Measurements from ENCODE around the gene SPECC1L.
A peak's percentile ranks its signal among the peaks of the same experiment; 100 is the strongest.
"Not testable (repeated sequence)": the region's sequence is repeated elsewhere in the genome, so short reads cannot be mapped to it uniquely, and the experiment has no call there.

SPECC1L gene

GRCh38 chr22:24266495-24266894, 4.1 kb upstream of the SPECC1L start:
- not testable (repeated sequence) for H3K27me3 ChIP-seq (ENCODE audit: low read depth, low read length); H3K9me3 ChIP-seq (ENCODE audit: control insufficient read depth in 1 of 2, low read length in 2 of 2); H3K4me3 ChIP-seq (ENCODE audit: low read depth in 1 of 2, low read length in 2 of 2); H3K36me3 ChIP-seq (ENCODE audit: control insufficient read depth in 1 of 2, insufficient read depth in 2 of 2, low read length in 2 of 2); H3K4me1 ChIP-seq (ENCODE audit: control insufficient read depth in 1 of 2, insufficient read depth in 2 of 2, low read length in 2 of 2); H3K27ac ChIP-seq (ENCODE audit: low read length)

- peak overlapping the region; percentile 76 to 90 for H3K4me3 ChIP-seq (ENCODE audit: low read depth in 1 of 2, low read length in 2 of 2)
- H3K27me3 ChIP-seq (ENCODE audit: low read depth, low read length), result no peaks in the 10 kb centered on the region
- H3K4me1 ChIP-seq (ENCODE audit: control insufficient read depth in 1 of 2, insufficient read depth in 2 of 2, low read length in 2 of 2), result peaks cover 0 to 21% of the 10 kb centered on the region in 2 donors
Observed at GRCh38 chr22:24271386-24271854, 789 bp downstream of the SPECC1L start.

GRCh38 chr22:24273031-24273430, 2.4 kb downstream of the SPECC1L start:
- not testable (repeated sequence) for H3K4me3 ChIP-seq (ENCODE audit: low read depth in 1 of 2, low read length in 2 of 2); H3K27me3 ChIP-seq (ENCODE audit: low read depth, low read length); H3K27ac ChIP-seq (ENCODE audit: low read length); H3K36me3 ChIP-seq (ENCODE audit: control insufficient read depth in 1 of 2, insufficient read depth in 2 of 2, low read length in 2 of 2); H3K9me3 ChIP-seq (ENCODE audit: control insufficient read depth in 1 of 2, low read length in 2 of 2)
- H3K4me1 ChIP-seq (ENCODE audit: control insufficient read depth in 1 of 2, insufficient read depth in 2 of 2, low read length in 2 of 2), result peaks cover 0 to 21% of the 10 kb centered on the region in 2 donors

More at GRCh38 chr22:24271386-24271854, 789 bp downstream of the SPECC1L start:
- Histone ChIP-seq H3K36me3 (ENCODE audit: control insufficient read depth in 1 of 2, insufficient read depth in 2 of 2, low read length in 2 of 2) (peaks cover 0 to 5% of the 10 kb centered on the region in 2 donors), H3K27ac (ENCODE audit: low read length) (peak overlapping the region; percentile 71), H3K9me3 (ENCODE audit: control insufficient read depth in 1 of 2, low read length in 2 of 2) (no peaks in the 10 kb centered on the region)

- H3K4me1 ChIP-seq (ENCODE audit: control insufficient read depth in 1 of 2, insufficient read depth in 2 of 2, low read length in 2 of 2), result peaks cover 0 to 21% of the 10 kb centered on the region in 2 donors
- not testable (repeated sequence) for H3K36me3 ChIP-seq (ENCODE audit: control insufficient read depth in 1 of 2, insufficient read depth in 2 of 2, low read length in 2 of 2); H3K27ac ChIP-seq (ENCODE audit: low read length); H3K27me3 ChIP-seq (ENCODE audit: low read depth, low read length); H3K9me3 ChIP-seq (ENCODE audit: control insufficient read depth in 1 of 2, low read length in 2 of 2); H3K4me3 ChIP-seq (ENCODE audit: low read depth in 1 of 2, low read length in 2 of 2)
Observed at GRCh38 chr22:24273906-24274305, 3.3 kb downstream of the SPECC1L start.

- H3K36me3 ChIP-seq (ENCODE audit: control insufficient read depth in 1 of 2, insufficient read depth in 2 of 2, low read length in 2 of 2); H3K9me3 ChIP-seq (ENCODE audit: control insufficient read depth in 1 of 2, low read length in 2 of 2); H3K27ac ChIP-seq (ENCODE audit: low read length); H3K4me3 ChIP-seq (ENCODE audit: low read depth in 1 of 2, low read length in 2 of 2); H3K27me3 ChIP-seq (ENCODE audit: low read depth, low read length): not testable (repeated sequence)
- peaks cover 0 to 21% of the 10 kb centered on the region in 2 donors for H3K4me1 ChIP-seq (ENCODE audit: control insufficient read depth in 1 of 2, insufficient read depth in 2 of 2, low read length in 2 of 2)
Observed at GRCh38 chr22:24274696-24275405, 4.2 kb downstream of the SPECC1L start.

GRCh38 chr22:24280363-24280762, 9.7 kb downstream of the SPECC1L start:
- H3K27me3 ChIP-seq (ENCODE audit: low read depth, low read length); H3K27ac ChIP-seq (ENCODE audit: low read length); H3K4me1 ChIP-seq (ENCODE audit: control insufficient read depth in 1 of 2, insufficient read depth in 2 of 2, low read length in 2 of 2); H3K36me3 ChIP-seq (ENCODE audit: control insufficient read depth in 1 of 2, insufficient read depth in 2 of 2, low read length in 2 of 2); H3K9me3 ChIP-seq (ENCODE audit: control insufficient read depth in 1 of 2, low read length in 2 of 2); H3K4me3 ChIP-seq (ENCODE audit: low read depth in 1 of 2, low read length in 2 of 2): not testable (repeated sequence)

GRCh38 chr22:24282401-24282800, 11.8 kb downstream of the SPECC1L start:
- Histone ChIP-seq H3K4me1 (ENCODE audit: control insufficient read depth in 1 of 2, insufficient read depth in 2 of 2, low read length in 2 of 2) (peaks cover 13 to 21% of the 10 kb centered on the region in 2 donors), H3K27me3 (ENCODE audit: low read depth, low read length) (no peaks in the 10 kb centered on the region), H3K4me3 (ENCODE audit: low read depth in 1 of 2, low read length in 2 of 2) (no peak overlapping the region), H3K27ac (ENCODE audit: low read length) (no peak overlapping the region), H3K36me3 (ENCODE audit: control insufficient read depth in 1 of 2, insufficient read depth in 2 of 2, low read length in 2 of 2) (no peaks in the 10 kb centered on the region), H3K9me3 (ENCODE audit: control insufficient read depth in 1 of 2, low read length in 2 of 2) (no peaks in the 10 kb centered on the region)

- no peak overlapping the region for H3K27ac ChIP-seq (ENCODE audit: low read length)
Observed at GRCh38 chr22:24284747-24285203, 14.1 kb downstream of the SPECC1L start.

GRCh38 chr22:24285245-24285644, 14.6 kb downstream of the SPECC1L start:
- H3K27me3 ChIP-seq (ENCODE audit: low read depth, low read length), result no peaks in the 10 kb centered on the region
- no peak overlapping the region for H3K27ac ChIP-seq (ENCODE audit: low read length)
- H3K4me3 ChIP-seq (ENCODE audit: low read depth in 1 of 2, low read length in 2 of 2), result no peak overlapping the region
- peaks cover 21 to 29% of the 10 kb centered on the region in 2 donors for H3K4me1 ChIP-seq (ENCODE audit: control insufficient read depth in 1 of 2, insufficient read depth in 2 of 2, low read length in 2 of 2)
- H3K36me3 ChIP-seq (ENCODE audit: control insufficient read depth in 1 of 2, insufficient read depth in 2 of 2, low read length in 2 of 2), result no peaks in the 10 kb centered on the region
- H3K9me3 ChIP-seq (ENCODE audit: control insufficient read depth in 1 of 2, low read length in 2 of 2), result no peaks in the 10 kb centered on the region

More at GRCh38 chr22:24284747-24285203, 14.1 kb downstream of the SPECC1L start:
- Histone ChIP-seq H3K36me3 (ENCODE audit: control insufficient read depth in 1 of 2, insufficient read depth in 2 of 2, low read length in 2 of 2) (no peaks in the 10 kb centered on the region), H3K4me1 (ENCODE audit: control insufficient read depth in 1 of 2, insufficient read depth in 2 of 2, low read length in 2 of 2) (peaks cover 17 to 25% of the 10 kb centered on the region in 2 donors), H3K27me3 (ENCODE audit: low read depth, low read length) (no peaks in the 10 kb centered on the region), H3K4me3 (ENCODE audit: low read depth in 1 of 2, low read length in 2 of 2) (no peak overlapping the region), H3K9me3 (ENCODE audit: control insufficient read depth in 1 of 2, low read length in 2 of 2) (no peaks in the 10 kb centered on the region)

- H3K27me3 ChIP-seq (ENCODE audit: low read depth, low read length); H3K36me3 ChIP-seq (ENCODE audit: control insufficient read depth in 1 of 2, insufficient read depth in 2 of 2, low read length in 2 of 2); H3K4me3 ChIP-seq (ENCODE audit: low read depth in 1 of 2, low read length in 2 of 2); H3K9me3 ChIP-seq (ENCODE audit: control insufficient read depth in 1 of 2, low read length in 2 of 2); H3K27ac ChIP-seq (ENCODE audit: low read length): not testable (repeated sequence)
- peaks cover 27 to 38% of the 10 kb centered on the region in 2 donors for H3K4me1 ChIP-seq (ENCODE audit: control insufficient read depth in 1 of 2, insufficient read depth in 2 of 2, low read length in 2 of 2)
Observed at GRCh38 chr22:24287212-24287611, 16.6 kb downstream of the SPECC1L start.

- not testable (repeated sequence) for H3K36me3 ChIP-seq (ENCODE audit: control insufficient read depth in 1 of 2, insufficient read depth in 2 of 2, low read length in 2 of 2); H3K27ac ChIP-seq (ENCODE audit: low read length); H3K9me3 ChIP-seq (ENCODE audit: control insufficient read depth in 1 of 2, low read length in 2 of 2); H3K4me3 ChIP-seq (ENCODE audit: low read depth in 1 of 2, low read length in 2 of 2); H3K27me3 ChIP-seq (ENCODE audit: low read depth, low read length)
- peaks cover 27 to 38% of the 10 kb centered on the region in 2 donors for H3K4me1 ChIP-seq (ENCODE audit: control insufficient read depth in 1 of 2, insufficient read depth in 2 of 2, low read length in 2 of 2)
Observed at GRCh38 chr22:24287801-24288200, 17.2 kb downstream of the SPECC1L start.

GRCh38 chr22:24289114-24289513, 18.5 kb downstream of the SPECC1L start:
- no peaks in the 10 kb centered on the region for H3K36me3 ChIP-seq (ENCODE audit: control insufficient read depth in 1 of 2, insufficient read depth in 2 of 2, low read length in 2 of 2)
- H3K9me3 ChIP-seq (ENCODE audit: control insufficient read depth in 1 of 2, low read length in 2 of 2), result no peaks in the 10 kb centered on the region
- H3K4me1 ChIP-seq (ENCODE audit: control insufficient read depth in 1 of 2, insufficient read depth in 2 of 2, low read length in 2 of 2), result peaks cover 27 to 38% of the 10 kb centered on the region in 2 donors
- H3K27me3 ChIP-seq (ENCODE audit: low read depth, low read length), result no peaks in the 10 kb centered on the region
- H3K4me3 ChIP-seq (ENCODE audit: low read depth in 1 of 2, low read length in 2 of 2), result peak overlapping the region in 1 of 2 donors; percentile 7
- H3K27ac ChIP-seq (ENCODE audit: low read length), result peak overlapping the region; percentile 76

All from muscle layer of duodenum (tissue), 2 donors.